NCI-H2081 treated with DMSO at 0.1 percent for 48 hours (cell line): Measurements from ENCODE around the gene ITSN2.

Experiments
- DNase-seq: peaks from one replicate; lab custom pipeline; 2025; lab: John Stamatoyannopoulos, UW

ITSN2 gene

DNA sequence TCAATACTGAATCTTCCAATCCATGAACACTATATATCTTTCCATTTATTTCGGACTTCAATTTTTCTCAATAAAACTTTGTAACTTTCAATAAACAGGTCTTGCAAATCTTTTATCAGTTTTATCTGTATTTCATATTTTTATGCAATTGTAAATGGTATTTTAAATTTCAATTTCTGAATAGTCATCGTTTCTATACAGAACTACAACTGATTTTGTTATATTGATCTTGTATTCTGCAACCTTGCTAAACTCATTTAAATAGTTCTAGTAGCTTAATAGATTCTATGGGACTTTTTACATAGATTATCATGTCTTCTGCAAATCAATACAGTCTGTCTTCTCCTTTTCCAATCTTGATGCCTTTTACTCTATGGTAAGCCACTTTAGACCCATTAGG lies 95.1 kb downstream of the ITSN2 start:
- DNase-seq, result no peak

DNA sequence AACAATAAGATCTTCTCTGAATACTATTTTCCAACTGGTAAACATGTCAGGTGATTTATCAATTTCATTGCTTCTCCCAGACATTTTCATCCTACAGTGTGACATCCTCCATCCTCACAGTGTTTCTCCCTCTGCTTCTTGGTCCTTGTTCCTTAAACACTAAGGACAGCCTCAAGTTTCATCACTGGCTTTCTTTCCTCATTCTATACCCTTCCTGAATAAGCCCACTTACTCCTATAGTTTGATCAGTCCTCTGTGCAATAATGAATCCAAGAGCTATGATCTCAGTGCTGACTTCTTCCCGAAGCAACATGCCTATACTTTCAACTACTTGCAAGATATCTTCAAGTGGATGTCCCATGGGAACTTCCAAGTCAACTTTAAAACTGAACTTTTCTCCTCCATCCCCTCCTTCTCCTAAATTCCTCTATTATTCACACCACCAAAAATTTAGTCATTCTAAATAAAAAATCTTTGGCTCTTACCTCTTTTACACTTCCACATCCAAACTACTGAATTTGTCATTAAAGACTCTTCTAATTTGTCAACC lies 97.8 kb downstream of the ITSN2 start:
- DNase-seq, result no peak

DNA sequence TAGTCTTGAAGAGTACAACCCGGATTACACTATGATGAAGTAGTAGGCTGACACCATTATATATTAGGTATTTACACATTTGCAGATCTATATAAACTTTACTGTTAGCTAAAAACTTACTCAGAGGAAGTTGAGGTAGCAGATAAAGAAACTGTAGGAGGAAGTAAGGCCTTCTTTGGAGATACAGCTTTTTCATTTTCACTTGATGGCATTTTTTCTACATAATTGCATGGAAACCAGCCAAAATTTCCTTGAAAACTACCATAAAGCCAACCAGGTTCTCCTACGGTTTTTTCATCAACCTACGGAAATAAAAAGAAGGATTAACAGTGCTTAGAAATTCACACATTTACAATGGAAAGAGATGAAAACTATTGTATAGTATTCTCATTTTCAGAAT lies 98.9 kb downstream of the ITSN2 start:
- DNase-seq, result no peak

DNA sequence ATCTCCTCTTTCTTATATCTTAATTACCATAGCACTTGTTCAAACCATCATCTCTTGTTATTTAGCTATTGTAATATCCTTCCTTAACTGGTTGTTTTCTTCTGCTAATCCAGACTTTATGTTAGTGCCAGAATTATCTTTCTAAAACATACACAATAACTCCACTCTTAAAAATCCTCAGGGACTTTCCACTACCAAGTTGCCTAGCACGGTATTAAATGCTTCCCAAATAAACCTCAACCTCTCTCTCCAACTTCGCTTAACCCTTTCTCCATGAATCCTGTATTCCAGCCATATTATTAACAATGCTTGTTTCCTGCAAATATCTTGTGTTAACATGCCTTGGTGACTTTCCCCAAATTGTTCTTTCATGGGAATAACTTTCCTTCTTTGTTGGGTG lies 101.0 kb downstream of the ITSN2 start:
- no peak for DNase-seq

DNA sequence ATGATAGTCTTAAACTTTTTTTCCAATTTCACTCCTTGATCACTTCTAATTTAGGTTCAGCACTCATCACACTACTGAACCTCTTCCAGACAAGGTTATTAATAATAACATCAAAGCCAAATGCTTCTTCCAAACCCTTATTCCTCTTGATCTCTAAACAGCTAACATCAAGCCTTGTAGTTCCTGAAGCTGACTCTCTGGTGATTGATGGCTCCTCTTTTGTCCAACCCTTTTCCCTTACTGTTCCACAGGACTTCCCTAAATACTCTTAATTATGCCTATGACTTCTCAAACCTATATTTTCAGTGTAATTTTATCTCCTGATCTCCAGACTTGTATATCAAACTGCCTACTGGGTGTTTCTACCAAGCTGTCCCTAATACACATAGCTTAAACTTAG lies 101.6 kb downstream of the ITSN2 start:
- no peak for DNase-seq

DNA sequence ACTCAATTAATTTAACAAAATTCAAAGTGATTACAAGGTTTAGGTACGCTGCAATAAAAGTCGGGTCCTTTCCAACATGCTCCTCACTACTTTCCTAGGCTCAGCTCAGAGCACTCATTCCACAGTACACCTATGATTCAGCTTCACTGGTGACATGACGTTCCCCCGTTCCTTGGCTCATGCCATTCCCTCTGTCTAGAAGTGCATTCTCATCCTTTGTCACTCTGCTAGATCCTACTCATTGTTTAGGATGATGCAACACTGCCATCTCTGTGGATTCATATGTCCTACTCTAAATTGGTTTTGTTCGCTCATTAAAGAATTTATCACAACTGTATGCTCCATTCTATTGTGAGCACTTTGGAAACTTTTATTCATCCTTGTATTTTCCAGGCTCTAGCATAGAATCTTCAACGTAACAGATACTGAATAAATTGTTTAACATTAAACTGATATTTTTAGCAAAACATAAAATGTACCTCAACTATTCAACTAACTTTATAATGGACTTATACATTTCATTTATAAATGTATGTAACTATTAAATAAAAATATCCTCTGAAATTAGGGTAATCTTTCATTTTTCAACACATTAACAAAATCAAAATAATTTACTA lies 106.9 kb downstream of the ITSN2 start:
- DNase-seq, result no peak

DNA sequence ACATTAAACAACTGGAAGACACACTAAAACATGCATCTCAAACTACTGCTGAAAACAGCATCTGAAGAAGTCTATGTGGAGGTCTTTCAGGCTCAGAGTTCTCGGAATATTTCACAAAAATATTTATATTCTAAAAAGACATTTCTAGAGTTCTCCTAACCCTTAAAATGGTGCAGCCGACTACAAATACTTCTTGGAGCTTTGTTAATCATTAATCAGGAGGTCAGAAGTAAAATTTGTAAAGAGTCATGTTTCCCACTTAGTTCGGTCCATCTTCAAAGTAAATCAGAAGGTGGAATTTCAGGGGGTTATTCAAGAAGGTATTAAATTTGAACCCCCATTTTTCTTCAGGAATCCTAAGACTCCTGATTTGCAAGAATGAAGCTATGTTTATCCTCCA lies 112.7 kb downstream of the ITSN2 start:
- DNase-seq, result no peak

DNA sequence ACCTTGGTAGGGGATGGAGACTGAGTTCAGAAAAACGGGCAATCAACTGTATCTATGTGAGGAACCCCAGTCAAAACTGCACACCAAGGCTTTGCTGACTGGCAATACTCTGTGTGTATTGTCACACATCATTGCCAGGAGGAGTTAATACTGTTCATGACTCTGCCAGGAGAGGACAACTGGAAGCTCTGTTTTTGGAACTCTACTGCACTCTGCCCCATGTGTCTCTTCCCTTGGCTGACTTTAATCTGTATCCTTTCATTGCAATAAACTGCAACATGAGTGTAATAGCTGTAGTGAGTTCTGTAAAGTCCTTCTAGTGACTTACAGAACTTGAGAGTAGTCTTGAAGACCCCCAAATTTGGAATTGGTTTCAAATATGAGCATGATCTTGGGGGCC lies 113.2 kb downstream of the ITSN2 start:
- DNase-seq, result no peak

DNA sequence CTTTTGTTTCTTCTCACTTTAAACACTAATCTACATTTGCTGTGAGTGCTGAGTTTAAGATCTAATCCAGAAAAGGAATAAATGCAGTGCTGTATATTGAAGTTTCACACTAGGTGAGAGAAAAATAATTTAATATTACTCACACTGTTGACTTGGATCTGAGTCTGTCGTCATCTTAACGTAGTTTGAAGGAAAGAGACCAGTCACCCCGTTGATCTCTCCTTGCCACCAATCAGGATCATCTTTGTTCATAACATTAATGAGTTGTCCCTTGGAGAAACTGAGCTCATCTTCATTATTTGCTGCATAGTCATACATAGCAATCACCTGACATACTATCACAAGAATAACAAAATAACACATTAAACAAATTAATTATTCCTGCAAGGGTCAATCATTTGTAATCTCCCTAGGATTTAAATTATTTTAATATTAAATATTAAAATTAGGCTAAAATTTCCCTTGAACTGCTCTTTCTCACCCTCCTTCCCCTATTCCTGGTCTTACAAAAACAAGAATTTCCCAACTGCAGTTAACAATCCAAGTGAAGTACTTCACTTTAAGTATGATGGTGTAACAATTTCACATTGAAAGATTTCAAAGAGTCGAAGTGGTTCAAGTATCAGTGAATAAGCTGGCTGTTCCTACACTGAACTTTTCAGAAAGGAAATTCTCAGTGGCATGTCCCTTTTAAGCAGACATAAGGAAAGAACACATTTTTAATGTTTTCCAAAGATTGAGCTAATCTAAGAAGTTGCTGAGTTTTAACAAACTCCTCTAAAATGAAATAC lies 114.2 kb downstream of the ITSN2 start:
- DNase-seq, result no peak

DNA sequence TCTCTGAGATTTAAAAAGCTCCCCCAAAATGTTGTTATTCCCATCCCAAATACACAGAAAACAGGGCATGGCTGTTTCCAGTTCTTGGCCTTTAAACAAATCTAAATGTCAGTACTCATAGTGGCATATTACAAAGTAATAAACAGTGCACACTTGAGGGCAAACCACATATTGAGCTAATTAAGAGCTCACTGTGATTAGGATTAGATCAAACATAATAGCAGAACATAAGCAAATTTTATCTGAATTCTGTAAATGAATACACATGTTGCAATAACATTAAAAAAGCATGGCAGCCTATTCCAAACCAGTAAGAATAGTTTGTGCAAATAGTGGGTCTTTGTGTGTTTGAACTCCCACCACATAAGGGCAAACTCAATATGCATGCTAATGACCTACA lies 118.8 kb downstream of the ITSN2 start:
- DNase-seq, result no peak

DNA sequence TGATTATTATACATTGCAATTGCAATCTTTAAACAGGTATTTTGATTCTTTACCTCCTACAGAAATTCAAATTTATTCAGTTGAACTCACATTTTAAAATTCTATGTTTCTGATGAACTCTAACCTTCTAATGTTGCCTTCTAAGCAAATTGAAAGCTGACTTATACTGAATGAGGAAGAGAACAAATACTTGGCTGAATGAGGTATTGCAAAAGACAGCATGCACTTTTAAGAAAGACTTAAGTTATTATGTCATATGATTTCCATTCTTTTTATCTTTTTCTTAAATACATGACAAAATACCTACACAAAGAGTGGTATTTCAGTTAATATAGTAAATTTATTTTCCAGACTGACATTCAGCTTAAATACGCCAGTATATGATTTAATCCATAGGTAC lies 120.8 kb downstream of the ITSN2 start:
- no peak for DNase-seq

DNA sequence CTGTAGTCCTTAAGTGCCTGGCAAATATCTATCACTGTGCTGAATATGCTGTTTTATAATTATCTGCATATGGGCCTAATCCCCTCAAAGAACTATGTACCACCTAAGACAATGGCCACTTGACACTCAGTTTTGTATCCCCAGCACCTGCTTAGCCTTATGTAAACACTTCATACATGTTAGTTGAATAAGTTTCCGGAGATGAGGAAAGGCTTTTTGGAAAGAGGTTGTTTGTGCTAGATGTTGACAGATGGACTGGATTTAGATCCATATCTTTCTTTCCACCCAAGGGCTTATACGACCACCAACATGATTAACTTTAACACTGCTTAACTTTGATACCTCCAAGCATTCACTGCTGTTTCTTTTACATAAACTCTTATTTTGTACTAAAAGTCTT lies 122.2 kb downstream of the ITSN2 start:
- DNase-seq, result no peak

DNA sequence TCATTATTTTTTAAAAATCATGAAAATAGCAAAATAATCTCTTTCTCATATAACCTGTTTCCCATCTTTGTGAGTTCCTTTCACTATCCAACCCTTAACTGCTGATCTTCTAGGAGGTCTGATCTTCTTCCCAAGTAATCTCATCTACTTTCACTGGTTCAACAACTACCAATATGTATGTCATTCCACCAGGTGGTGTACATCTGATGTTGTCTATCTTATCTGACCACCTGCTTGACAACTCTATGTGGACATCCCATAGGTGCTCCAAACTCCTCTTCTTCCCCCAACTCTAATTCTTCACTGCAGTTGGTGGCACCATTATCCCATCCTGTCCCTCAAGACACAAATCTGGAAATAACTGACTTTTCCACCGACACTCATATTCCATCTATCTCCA lies 123.0 kb downstream of the ITSN2 start:
- no peak for DNase-seq

DNA sequence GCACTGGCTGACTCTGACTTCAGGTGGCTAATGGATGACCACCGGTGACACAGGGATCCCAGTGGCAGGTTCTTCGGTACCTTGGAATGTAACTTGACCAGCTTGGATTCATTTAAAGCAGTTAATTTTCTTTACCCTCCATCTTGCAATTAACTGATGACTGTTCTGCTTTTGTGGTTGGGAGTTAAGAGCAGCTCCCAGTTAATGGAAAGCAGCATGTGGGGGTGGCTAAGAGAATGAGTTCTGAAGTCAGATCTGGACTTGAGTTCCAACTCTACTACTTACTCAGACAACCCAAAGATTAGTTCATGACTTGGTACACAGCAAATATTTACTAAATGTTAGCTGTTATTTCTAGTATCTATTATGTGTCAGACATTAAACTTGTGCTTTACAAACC lies 127.0 kb downstream of the ITSN2 start:
- DNase-seq, result no peak

DNA sequence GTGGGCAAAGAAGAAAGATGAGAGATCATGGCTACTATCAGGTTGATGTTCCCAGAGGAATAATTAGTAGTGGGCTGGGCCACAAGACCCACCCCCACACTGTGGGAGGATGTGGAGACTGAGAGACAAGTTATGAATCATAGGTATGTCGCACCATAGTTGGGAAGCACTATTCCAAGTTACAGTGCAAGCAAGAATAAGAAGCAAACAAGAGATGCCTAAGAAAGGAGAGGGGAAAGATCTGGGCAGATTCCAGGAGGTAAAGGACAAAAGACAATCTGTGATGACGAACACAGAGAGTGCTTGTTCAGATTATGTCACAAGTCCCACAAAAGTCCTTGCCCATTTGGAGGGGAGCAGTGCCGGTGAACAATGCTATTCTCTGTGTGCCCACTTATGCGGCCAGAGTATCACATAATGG lies 128.9 kb downstream of the ITSN2 start:
- no peak for DNase-seq

DNA sequence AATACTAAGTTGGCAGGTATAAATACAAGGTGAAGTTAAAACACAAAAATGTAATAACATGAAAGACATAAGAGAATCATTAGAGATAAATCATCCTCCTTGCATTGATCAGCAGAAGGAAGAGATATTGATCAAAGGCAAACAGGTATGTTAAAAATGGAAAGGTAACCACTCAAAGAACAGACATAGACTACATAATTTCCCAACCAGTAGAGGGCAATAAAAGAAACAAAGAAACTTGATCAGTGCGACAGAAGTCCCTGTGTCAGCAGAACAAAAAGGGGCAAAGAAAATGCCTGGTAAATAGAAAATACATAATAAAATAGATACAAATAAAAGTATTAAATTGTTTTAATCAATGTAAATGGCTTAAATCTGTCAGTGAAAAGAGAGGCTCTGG lies 131.9 kb downstream of the ITSN2 start:
- peak; percentile 26 for DNase-seq

DNA sequence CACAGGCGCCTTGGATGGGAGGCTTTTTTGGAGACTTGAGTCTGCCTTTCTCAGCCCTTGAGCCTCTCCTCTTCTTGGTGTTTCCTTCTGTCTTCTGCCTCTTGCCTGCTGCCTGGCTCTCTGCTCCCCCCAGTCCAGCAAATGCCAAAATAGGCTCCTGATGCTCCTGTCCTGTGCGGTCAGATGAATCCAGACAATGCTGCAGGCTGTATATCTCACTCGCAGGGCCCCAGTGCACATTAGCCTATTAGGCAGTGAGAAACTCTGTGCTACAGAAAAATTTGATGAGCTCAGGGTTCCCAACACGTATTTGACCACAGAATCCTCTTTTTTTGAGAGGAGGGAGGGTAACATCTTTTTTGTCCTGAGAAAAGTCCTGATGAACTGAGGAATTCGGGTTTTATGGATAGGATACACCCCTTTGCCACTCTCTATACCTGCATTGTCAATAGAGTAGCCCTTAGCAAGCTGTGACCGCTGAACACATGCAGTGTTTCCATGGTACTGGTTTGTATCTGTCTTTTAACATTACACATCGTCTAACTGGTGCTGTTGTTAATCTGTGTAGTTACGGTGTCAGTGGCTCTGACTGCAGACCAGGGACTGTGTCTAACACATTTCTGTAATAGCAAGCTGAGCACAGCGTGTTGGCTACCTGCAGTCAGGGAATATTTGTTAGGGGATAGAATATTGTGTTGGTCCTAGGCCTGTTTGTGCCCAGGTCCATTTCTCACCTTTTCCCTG lies 134.7 kb downstream of the ITSN2 start:
- DNase-seq, result no peak

DNA sequence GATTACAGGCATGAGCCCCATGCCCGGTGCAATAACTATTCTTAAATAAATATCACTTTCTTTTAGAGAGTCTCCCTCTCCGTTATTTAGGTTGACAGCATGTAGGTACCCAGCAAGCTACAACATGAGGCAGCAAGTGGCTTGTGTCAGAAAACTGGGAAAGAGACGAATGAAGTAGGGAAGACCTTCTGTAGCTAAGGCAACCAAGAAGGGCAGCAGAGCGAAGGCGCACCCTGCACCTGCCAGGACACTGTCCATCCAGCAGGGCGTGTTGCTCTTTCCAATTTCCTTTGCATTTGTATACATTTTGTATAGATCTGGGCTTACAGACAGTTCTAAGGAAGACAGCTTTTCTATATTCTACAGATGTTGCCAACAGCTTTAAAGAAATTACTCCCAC lies 137.4 kb downstream of the ITSN2 start:
- no peak for DNase-seq

DNA sequence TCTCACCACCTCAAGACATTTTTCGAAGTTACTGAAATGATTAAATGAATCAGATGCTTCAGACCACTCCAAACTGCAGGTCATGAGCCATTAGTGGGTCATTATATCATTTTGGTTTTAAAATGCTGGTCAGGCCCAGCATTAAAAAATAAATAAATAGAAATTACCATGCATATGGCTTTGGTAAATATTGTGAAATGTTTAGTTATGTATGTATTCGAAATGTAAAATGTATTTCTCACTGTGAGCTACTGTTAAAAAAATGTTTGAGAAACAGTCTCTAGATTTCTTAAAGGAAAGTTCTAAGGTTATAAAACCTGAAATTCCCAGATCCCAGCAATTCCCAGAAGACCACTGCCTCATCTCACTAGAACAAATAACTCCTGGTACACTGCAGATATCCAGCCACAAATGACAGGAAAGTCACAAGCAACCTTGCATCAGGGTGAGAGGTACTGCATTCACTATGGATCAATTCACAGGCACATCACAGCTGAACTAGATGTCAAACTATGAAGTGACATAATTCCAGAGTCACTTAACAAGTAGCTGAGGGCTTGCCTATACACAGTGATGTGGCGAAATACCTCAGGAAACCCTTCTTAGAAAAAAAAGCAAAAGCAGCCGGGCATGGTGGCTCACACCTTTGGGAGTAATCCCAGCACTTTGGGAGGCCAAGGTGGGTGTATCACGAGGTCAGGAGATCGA lies 138.8 kb downstream of the ITSN2 start:
- DNase-seq, result no peak

DNA sequence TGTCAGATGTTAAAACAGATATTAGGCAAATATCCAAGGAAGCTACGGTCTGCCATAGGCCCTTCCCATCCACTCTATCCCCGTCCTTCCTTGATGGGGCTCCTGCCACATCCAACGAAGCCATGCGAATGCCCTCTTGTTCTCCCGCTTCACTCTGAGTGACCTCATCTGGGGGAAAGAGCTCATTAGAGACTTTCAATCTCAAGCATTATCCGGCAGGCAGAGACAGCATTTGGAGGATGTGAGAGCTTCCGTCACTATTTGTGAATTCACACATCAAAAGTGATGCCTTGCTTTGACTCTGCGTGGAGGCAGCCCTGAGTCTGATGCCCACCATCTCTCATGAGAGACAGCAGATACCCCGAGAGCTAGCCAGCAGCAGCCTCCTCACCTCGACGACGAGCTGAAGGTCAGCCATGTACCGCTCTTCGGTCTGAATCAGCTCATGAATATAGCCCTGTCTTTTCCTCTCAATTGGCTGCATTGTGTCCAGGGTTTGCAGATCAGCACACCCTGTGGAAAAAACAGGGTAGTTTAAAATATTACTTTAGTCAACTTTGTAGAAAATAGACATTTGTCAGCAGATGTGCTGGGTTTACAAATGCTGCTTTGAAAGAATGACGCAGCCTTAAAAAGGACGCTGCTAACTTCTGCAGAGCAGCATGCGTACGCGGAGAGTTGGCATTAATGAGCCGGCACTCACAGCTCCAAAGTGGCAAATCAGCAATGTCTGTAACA lies 139.6 kb downstream of the ITSN2 start:
- DNase-seq, result no peak

DNA sequence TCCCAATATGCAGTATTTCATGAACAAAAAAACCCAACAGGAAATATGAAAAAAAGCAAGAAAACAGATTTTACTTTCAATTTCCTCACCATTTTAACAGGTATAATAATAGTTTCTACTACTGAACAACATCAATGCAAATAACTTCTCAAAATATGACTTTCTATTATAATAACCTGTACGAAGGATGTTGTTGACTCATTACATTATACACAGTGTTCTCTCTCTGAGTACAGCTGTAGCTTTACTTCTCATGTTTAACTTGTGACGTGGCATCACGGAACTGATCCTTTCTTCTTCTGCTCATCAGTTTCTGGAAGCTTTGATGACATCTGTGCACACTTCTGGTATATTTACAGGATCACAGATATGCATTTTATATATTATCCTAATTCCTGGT lies 145.5 kb downstream of the ITSN2 start:
- no peak for DNase-seq

DNA sequence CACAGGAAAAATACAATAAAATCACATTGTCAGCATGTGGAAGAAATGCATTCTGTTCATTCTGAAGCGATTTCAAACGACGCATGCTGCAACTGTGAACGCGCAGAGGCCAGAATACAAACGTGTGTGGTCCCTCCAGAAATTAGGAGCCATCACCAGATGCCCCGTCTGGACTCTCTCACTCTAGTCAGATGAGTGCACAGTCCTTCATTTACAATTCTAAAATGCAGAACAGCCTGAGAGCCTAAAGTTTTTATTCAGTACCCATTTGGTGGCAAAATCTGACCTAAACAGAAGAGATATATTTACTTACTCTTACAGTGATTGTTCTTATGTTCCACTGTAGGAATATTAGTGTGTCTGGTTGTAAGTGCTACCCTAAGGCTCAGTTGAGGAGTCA lies 148.9 kb downstream of the ITSN2 start:
- no peak for DNase-seq
